Activated CD4-positive, alpha-beta memory T cell treated with anti-CD3 and anti-CD28 coated beads for 36 hours (primary cell): ENCODE measurements around the gene NAV3. TPM values are rescaled to one million over a fixed set of nuclear protein-coding genes. Genes with fewer than 3 reads are reported as not detected.

Experiments
- CTCF ChIA-PET: fragments of 350-600 bp; sonication (Branson Sonifier 250); formaldehyde crosslinking; loops from one replicate; lab custom pipeline; 2021; ENCODE audit warnings: antibody characterized with exemption, inconsistent platforms; lab: Charles Lee
- POLR2A ChIA-PET: fragments of 350-600 bp; sonication (Branson Sonifier 250); formaldehyde crosslinking; loops from one replicate; lab custom pipeline; 2021; ENCODE audit warnings: antibody characterized with exemption; lab: Charles Lee
- DNase-seq: peaks from one replicate; pipeline ENCODE4 v3.0.0-alpha.2; 2020
- H3K27ac Mint-ChIP-seq: one replicate; pipeline ENCODE4 v1.8.0; 2021; ENCODE audit warnings: mixed read lengths
- H3K27me3 Mint-ChIP-seq: one replicate; pipeline ENCODE4 v1.8.0; 2021; ENCODE audit warnings: mixed read lengths
- H3K36me3 Mint-ChIP-seq: one replicate; pipeline ENCODE4 v1.8.0; 2021; ENCODE audit warnings: mixed read lengths
- H3K4me1 Mint-ChIP-seq: one replicate; pipeline ENCODE4 v1.8.0; 2021; ENCODE audit warnings: low read depth, mixed read lengths
- H3K4me3 Mint-ChIP-seq: one replicate; pipeline ENCODE4 v1.8.0; 2021; ENCODE audit warnings: mild to moderate bottlenecking, mixed read lengths
- H3K9me3 Mint-ChIP-seq: one replicate; pipeline ENCODE4 v1.8.0; 2021; ENCODE audit warnings: mixed read lengths
- intact Hi-C: fragments of 100-400 bp; cut with micrococcal nuclease; formaldehyde crosslinking; loops from one replicate; pipeline ENCODE4 v1.15.1; 2023
- total RNA-seq, 2 experiments: library from RNA; stranded (reverse); gene quantifications; one replicate each; pipeline ENCODE4 v1.2.3, GENCODE V29; 2021

Gene NAV3
- total RNA-seq, 2 experiments from 2014 or later: not detected

DNA sequence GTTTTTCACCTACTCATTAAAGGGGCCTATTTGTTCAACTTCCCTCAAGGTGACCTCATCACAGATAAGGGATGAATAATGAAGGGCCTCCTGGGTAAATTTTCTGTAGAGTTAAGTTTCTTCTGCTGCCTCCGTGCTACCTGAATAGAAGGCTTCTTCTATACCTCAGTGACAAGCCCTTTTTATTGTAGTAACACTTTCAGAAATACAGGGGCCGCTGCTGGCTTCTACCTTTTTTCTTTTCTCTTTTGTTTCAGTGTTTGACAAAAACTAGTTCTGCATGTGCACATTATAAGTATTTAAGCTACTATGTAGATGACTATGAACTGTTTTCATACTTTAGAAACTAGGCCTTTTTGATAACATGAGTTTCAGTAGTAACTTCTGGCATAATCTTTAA, 207.0 kb downstream of the NAV3 start:
- intact Hi-C loops: no loop called here

GRCh38 chr12:78038541-78038940, 207.8 kb downstream of the NAV3 start:
- H3K9me3 Mint-ChIP-seq: peaks cover 7% of the 10 kb centered on the region
- ChIA-PET POLR2A (no interaction called here), CTCF (no interaction called here)
- H3K4me1 Mint-ChIP-seq: no peaks in the 10 kb centered on the region
- intact Hi-C loops: no loop called here
- no peak overlapping the region for H3K27ac Mint-ChIP-seq
- no peak for DNase-seq
- no peaks in the 10 kb centered on the region for H3K27me3 Mint-ChIP-seq
- no peak overlapping the region for H3K4me3 Mint-ChIP-seq
- H3K36me3 Mint-ChIP-seq: no peaks in the 10 kb centered on the region

More for the DNA sequence above, 207.0 kb downstream of the NAV3 start:
- no peak overlapping the region for H3K27ac Mint-ChIP-seq
- H3K27me3 Mint-ChIP-seq: no peaks in the 10 kb centered on the region
- no peak for DNase-seq
- H3K4me1 Mint-ChIP-seq: no peaks in the 10 kb centered on the region
- ChIA-PET POLR2A (no interaction called here), CTCF (no interaction called here)
- H3K4me3 Mint-ChIP-seq: no peak overlapping the region
- H3K9me3 Mint-ChIP-seq: peaks cover 3% of the 10 kb centered on the region
- no peaks in the 10 kb centered on the region for H3K36me3 Mint-ChIP-seq

- intact Hi-C loops: no loop called here
- no peaks in the 10 kb centered on the region for H3K27me3 Mint-ChIP-seq
- H3K36me3 Mint-ChIP-seq: no peaks in the 10 kb centered on the region
- no peaks in the 10 kb centered on the region for H3K4me1 Mint-ChIP-seq
- no peak for DNase-seq
- no peak overlapping the region for H3K4me3 Mint-ChIP-seq
- CTCF ChIA-PET: no interaction called here
- POLR2A ChIA-PET: no interaction called here
- H3K9me3 Mint-ChIP-seq: peaks cover 8% of the 10 kb centered on the region
- H3K27ac Mint-ChIP-seq: no peak overlapping the region
Measured at GRCh38 chr12:78038986-78039385, 208.3 kb downstream of the NAV3 start.

- H3K36me3 Mint-ChIP-seq: no peaks in the 10 kb centered on the region
- POLR2A ChIA-PET: no interaction called here
- CTCF ChIA-PET: no interaction called here
- no peak overlapping the region for H3K4me3 Mint-ChIP-seq
- no peak for DNase-seq
- H3K4me1 Mint-ChIP-seq: no peaks in the 10 kb centered on the region
- H3K9me3 Mint-ChIP-seq: peaks cover 8% of the 10 kb centered on the region
- intact Hi-C loops: no loop called here
- no peak overlapping the region for H3K27ac Mint-ChIP-seq
- H3K27me3 Mint-ChIP-seq: no peaks in the 10 kb centered on the region
Measured at GRCh38 chr12:78040111-78040510, 209.4 kb downstream of the NAV3 start.

GRCh38 chr12:78050790-78051189, 220.1 kb downstream of the NAV3 start:
- no peaks in the 10 kb centered on the region for H3K36me3 Mint-ChIP-seq
- H3K27ac Mint-ChIP-seq: no peak overlapping the region
- no peak for DNase-seq
- no peaks in the 10 kb centered on the region for H3K4me1 Mint-ChIP-seq
- intact Hi-C loops: no loop called here
- ChIA-PET POLR2A (no interaction called here), CTCF (no interaction called here)
- peaks cover 30% of the 10 kb centered on the region for H3K9me3 Mint-ChIP-seq
- no peaks in the 10 kb centered on the region for H3K27me3 Mint-ChIP-seq
- no peak overlapping the region for H3K4me3 Mint-ChIP-seq

GRCh38 chr12:78055545-78055944, 224.9 kb downstream of the NAV3 start:
- no peaks in the 10 kb centered on the region for H3K4me1 Mint-ChIP-seq
- DNase-seq: no peak
- no peaks in the 10 kb centered on the region for H3K27me3 Mint-ChIP-seq
- intact Hi-C loops: no loop called here
- ChIA-PET POLR2A (no interaction called here), CTCF (no interaction called here)
- peaks cover 9% of the 10 kb centered on the region for H3K9me3 Mint-ChIP-seq
- no peaks in the 10 kb centered on the region for H3K36me3 Mint-ChIP-seq
- no peak overlapping the region for H3K4me3 Mint-ChIP-seq
- H3K27ac Mint-ChIP-seq: no peak overlapping the region

DNA sequence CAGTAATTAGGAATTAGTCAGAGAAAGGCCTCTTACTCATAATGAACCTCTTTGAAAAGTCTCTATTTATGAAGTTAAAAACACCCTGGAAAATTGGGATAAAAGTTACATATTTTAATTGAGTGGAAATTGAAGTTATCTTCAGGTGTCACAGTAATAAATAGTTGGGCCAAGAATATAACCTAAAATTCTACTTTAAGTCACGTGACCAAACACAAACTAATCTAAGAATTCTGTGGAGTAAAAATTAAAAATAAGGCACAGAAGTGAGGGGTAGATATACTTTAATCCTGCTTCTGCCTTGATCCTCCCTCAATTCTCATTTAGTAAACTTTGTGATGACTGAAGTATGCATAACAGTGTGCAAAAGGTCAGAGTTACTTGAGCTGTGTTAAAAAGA, 226.4 kb downstream of the NAV3 start:
- no peak overlapping the region for H3K4me3 Mint-ChIP-seq
- H3K36me3 Mint-ChIP-seq: no peaks in the 10 kb centered on the region
- no peak overlapping the region for H3K27ac Mint-ChIP-seq

DNA sequence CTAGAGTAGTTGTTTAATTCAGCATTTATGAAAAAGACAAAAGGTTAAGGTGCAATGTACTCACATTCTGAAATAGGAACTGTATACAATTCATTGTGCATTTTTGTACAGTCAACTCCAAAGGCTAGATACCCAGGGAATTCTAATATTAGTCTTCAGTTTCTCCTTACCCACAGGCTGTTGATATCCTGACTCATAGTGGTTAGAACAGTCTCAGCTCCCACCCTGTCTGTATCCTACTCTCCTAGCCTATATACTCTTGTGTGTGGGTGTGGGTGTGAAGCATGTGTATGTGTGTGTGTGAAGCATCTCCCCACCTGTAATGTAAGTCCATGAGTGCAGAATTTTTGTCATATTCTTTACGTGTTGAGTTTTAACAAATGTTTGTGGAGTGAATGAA, 229.5 kb downstream of the NAV3 start:
- Mint-ChIP-seq H3K9me3 (no peaks in the 10 kb centered on the region), H3K27me3 (no peaks in the 10 kb centered on the region), H3K27ac (no peak overlapping the region), H3K4me1 (no peaks in the 10 kb centered on the region), H3K4me3 (no peak overlapping the region), H3K36me3 (no peaks in the 10 kb centered on the region)
- ChIA-PET CTCF (no interaction called here), POLR2A (no interaction called here)
- intact Hi-C loops: no loop called here
- no peak for DNase-seq

More for the DNA sequence above, 226.4 kb downstream of the NAV3 start:
- H3K9me3 Mint-ChIP-seq: peaks cover 9% of the 10 kb centered on the region
- ChIA-PET POLR2A (no interaction called here), CTCF (no interaction called here)
- no peaks in the 10 kb centered on the region for H3K27me3 Mint-ChIP-seq
- no peaks in the 10 kb centered on the region for H3K4me1 Mint-ChIP-seq
- intact Hi-C loops: no loop called here
- DNase-seq: no peak

DNA sequence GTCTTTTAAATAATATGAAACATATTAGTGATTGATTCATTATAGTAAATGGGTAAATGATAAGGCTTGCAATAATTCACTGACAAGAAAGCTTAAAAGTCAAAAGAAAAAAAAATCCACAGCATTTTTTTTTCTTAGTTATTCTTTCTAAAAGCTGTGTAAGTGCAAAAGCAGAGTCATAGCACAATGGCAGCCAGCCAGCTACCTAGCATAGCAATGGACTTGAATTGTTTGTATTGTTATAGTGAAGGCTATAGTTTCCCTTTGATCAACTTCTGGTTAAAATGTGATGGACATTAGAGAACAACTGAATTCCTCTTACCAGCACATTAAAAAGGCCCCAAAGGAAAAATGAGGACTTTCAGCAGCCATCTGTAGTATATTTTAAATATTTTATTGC, 232.1 kb downstream of the NAV3 start:
- intact Hi-C loops: no loop called here
- Mint-ChIP-seq H3K9me3 (no peaks in the 10 kb centered on the region), H3K4me3 (no peak overlapping the region), H3K36me3 (no peaks in the 10 kb centered on the region), H3K4me1 (no peaks in the 10 kb centered on the region), H3K27ac (no peak overlapping the region), H3K27me3 (no peaks in the 10 kb centered on the region)
- ChIA-PET POLR2A (no interaction called here), CTCF (no interaction called here)
- DNase-seq: no peak

DNA sequence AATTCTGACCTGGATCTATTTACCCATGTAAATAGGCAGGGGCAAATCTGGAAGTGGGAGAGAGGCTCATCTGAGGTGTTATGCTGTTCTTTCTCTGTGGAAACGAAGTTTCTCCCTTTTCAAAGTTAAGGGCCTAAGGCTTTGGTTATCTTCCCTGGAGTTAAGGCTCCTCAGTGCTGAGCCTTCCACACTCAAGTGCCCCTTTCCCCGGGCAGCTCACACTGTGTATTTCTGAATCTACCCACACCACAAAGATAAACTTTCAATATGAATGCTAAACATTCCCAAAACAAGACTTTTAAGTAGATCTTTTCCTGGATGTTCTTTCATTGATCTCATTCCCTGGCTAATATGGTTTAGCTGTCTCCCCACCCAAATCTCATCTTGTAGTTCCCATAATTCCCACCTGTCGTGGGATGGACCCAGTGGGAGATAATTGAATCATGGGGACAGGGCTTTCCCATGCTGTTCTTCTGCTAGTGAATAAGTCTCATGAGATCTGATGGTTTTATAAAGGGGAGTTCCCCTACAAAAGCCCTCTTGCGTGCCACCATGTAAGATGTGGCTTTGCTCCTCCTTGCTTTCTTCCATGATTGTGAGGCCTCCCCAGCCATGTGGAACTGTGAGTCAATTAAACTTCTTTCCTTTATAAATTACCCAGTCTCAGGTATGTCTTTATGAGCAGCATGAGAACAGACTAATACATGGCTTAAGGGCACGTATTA, 251.1 kb downstream of the NAV3 start:
- Mint-ChIP-seq H3K4me3 (no peak overlapping the region), H3K27ac (no peak overlapping the region), H3K4me1 (no peaks in the 10 kb centered on the region), H3K36me3 (no peaks in the 10 kb centered on the region), H3K9me3 (peaks cover 4% of the 10 kb centered on the region), H3K27me3 (no peaks in the 10 kb centered on the region)
- intact Hi-C loops: no loop called here
- DNase-seq: no peak
- ChIA-PET CTCF (no interaction called here), POLR2A (no interaction called here)

DNA sequence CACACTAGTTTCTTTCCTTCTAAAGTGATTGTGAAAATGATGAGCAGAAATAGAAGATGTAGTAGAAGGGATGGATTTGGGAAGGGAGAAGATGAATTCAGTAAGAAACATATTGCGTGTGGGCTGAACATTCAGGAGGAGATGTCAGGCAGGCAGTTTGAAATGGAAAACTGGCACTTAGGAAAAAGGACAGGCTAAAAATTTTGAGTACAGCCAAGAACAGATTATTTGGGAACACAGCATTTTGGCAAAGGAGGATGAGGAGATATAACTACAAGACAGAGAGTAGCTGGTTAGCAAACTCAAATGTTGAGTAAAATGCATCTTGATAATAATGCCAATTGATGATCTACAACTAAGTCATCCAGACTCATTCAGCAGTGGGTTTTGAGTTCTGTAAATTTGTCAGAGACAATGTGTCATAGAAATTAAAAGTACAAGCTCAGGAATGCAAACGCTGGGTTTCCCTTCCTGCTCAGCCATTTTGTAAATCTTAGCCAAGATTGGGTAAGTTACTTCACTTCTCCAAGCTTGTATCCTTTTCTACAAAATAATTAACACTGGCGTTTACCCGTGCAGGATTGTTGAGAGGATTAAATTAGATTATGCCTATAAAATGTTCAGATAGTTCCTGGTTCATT, 255.0 kb downstream of the NAV3 start:
- no peak for DNase-seq
- Mint-ChIP-seq H3K4me1 (no peaks in the 10 kb centered on the region), H3K4me3 (no peak overlapping the region), H3K27me3 (no peaks in the 10 kb centered on the region), H3K9me3 (no peaks in the 10 kb centered on the region), H3K36me3 (no peaks in the 10 kb centered on the region), H3K27ac (no peak overlapping the region)
- ChIA-PET POLR2A (no interaction called here), CTCF (no interaction called here)
- intact Hi-C loops: no loop called here

DNA sequence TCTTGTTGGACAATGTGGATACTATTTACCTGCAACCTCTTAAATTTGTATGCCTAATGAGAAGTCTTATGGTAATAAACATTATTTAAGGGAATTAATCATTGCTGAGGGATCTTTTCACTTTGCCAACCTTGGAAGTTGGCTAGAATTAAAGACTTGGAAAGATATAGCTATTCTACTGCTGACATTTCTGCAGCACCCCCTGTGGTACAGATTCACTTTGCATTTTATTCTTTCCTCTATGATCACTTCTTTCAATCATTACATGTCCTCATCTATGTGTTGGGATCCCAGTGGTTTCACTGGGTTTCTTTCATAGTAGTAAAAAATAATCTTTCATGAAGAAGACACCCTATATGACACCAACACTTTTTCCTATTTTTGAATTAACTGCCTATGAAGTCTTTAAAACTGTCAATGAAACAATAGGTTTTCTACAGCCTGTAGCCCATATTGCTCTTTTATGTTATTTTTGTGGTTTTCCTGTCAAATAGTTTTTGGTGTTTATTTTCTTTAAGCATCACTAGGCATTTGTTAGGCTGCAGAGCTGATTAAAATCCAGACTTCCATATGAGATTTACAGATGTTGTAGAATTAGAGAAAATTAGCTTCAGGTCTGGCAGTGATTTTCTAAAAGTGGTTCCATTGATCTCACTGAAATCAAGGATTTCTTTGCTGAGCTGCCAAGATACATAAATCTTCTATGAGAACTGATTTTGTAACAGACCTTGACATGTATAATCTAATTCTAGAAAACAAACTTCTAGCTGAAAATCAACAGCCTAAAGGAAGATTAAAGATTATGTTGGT, 256.1 kb downstream of the NAV3 start:
- Mint-ChIP-seq H3K27ac (no peak overlapping the region), H3K27me3 (no peaks in the 10 kb centered on the region), H3K9me3 (peaks cover under 1% of the 10 kb centered on the region), H3K36me3 (no peaks in the 10 kb centered on the region), H3K4me3 (no peak overlapping the region), H3K4me1 (no peaks in the 10 kb centered on the region)
- ChIA-PET CTCF (no interaction called here), POLR2A (no interaction called here)
- DNase-seq: no peak
- intact Hi-C loops: no loop called here
